T-helper 1 cell (primary cell): Measurements from ENCODE around the gene INTS11.

Source experiments
- DNase-seq, 5 donors: peaks; one replicate each; pipeline ENCODE4 v3.0.0-alpha.2; 2012 to 2020

INTS11 gene

DNA sequence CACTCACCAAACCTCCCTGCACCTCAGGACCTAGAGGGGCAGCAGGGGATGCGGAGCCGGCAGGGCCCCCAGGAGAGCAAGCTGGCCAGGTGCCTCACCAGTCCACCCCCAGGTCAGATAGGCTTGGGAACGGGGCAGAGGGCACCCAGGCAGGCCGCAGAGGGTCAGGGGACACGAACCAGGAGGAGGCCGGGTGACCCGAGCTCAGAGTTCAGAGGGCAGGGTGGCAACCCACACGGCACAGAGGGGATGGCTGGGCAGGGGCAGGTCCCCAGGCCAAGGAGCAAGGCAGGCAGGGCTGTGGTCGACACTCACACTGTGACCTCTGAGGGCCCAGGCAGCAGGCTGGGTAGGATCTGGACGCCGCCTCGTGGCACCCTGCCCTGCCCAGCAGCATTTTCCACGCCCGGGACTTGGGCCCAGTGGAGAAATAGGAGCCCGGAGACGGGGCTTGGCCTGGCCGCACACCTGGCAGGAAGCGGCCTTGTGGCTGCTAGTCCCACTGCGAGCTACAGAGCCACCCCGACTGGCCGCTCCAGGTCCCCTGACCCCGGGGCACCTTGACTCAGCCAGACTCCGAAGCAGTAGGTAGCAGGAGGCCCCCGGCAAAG, 19.5 kb upstream of the INTS11 start:
- no peak for DNase-seq

DNA sequence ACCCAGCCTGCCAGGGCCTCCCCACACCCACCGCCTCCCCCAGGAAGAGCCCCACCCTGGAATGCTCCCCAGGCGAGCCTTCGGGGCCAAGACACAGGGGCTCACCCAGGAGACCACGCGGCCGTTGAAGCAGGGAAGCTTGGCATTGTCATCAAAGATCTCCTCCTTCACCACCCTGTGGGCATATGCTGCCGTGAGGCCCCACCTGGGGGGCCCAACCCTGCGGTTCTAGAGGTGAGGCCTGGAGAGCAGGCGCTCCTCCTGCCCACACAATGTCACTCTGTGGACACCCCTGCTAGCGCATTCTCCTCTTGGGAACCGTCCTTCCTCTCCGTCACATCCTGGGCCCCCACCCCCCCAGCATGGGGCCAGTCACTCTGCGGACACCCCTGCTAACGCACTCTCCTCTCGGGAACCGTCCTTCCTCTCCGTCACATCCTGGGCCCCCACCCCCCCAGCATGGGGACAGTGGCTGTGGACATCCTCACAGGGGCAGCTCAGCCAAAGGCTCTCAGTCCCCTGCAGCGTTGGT, 18.2 kb upstream of the INTS11 start:
- DNase-seq: no peak

DNA sequence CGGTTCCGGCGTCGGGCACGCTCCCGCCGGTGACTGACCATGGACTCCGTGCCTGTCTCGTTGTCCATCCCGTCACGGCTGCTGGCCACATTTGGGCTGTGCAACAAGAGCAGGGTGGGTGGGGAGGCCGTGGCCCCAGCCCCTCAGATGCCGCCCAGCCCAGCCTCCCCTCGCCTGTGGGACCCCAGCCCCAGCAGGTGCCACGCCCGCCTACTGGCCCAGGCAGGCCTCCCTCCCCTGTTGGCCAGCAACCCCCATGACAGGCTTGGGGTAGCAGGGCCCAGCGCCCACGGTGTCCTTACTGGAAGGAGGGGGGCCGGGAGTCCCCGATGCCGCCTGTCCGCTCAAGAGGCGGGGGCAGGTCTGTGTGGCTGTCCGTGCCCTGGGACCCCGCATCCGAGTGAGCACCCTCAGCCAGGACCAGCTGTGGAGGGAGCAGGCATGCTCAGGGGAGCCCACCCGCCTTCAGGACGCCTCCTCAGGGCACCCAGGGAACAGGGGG, 17.7 kb upstream of the INTS11 start:
- DNase-seq: no peak

DNA sequence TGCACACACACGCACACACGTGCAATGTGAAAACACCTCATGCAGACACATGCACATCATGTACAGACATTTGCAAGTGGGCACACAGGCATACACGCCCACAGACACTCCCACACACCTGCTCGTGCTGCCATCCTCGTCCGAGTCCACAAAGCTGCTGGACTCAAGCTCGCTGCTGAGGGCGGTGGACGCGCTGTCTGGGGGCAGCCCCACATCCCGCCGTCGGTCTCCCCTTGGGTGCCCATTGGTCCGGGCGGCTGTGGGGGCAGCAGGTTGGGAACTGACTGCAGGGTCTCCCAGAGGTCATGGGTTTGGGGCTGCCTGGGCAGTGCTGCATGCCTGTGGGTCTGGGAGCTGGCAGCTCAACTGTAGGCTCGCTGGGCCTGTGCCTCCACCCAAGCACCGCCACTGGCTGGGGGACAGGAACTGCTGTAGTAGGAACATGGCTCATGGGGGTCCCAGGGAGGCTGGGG, 17.1 kb upstream of the INTS11 start:
- DNase-seq: no peak

DNA sequence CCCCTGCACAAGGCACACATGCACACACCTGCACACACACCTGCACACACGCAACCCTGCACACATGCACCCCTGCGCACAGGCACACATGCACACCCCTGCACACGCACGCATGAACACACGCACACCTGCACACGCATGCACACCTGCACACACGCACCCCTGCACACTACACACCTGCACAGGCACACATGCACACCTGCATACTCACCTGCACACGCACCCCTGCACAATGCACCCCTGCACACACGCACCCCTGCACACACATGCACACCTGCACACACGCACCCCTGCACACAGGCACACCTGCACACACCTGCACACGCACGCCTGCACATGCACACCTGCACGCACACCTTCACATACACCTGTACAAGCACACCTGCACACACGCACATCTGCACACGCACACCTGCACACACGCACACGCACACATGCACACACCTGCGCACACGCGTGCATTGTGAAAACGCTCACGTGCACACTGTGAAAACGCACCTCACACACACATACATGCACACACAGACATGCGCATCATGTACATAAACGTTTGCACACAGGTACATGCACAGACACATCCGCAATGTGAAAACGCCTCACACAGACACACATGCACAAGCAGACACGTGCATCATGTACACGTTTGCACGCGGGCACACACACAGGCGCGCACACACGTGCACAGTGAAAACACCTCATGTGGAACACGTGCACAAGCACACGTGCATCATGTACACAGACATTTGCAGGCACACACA, 16.5 kb upstream of the INTS11 start:
- no peak for DNase-seq

DNA sequence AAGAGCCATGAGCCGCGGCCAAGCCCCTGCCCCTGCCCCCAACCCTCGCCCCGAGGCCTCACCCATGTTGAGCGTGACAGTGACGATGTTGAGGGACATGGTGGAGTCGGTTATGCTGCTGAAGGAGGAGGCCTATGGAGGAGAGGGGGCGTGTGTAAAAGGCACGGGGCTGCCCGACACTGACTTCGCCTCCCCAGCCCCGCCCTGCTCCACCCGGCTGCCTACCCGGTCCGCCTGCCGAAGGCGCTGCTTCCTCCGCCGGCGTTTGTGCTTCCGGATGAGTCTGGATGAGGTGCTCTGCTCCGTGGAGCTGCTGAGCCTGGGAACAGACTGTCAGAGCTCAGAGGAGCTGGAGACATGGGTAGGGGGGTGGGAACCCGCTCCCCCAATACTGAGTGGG, 15.7 kb upstream of the INTS11 start:
- DNase-seq: no peak

DNA sequence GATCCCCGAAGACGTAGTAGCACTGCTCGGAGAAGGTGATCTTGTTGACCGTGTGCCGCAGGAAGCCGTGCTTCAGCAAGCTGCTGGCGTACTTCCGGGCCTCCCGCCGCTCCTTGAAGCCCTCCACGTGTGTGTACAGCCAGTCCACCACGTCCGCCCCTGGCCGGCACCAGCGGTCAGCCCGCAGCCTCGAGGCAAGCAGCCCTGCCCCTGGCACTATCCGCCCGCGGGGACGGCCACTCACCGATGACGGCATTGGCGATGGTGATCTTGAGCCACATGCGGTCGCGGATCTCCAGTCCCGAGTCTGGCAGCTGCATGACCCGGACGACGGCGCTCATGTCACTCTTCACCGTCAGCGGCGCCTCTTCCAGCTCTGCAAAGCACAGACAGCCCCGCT, 13.8 kb upstream of the INTS11 start:
- DNase-seq: no peak

DNA sequence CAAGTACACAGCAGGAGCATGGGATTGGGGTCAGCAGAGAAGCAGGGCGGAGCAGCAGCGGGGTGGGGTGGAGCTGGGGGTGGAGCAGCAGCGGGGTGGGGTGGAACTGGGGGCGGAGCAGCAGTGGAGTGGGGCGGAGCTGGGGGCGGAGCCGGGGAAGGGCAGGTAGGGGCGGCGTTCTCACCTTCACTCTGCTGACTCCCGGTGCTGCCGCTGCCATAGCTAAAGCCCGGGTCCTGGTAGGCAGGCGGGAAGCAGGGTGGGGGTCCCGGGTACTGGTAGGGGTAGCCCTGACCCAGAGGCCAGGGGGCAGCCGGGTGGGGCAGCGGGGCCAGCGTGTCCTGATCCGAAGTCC, 13.3 kb upstream of the INTS11 start:
- no peak for DNase-seq

DNA sequence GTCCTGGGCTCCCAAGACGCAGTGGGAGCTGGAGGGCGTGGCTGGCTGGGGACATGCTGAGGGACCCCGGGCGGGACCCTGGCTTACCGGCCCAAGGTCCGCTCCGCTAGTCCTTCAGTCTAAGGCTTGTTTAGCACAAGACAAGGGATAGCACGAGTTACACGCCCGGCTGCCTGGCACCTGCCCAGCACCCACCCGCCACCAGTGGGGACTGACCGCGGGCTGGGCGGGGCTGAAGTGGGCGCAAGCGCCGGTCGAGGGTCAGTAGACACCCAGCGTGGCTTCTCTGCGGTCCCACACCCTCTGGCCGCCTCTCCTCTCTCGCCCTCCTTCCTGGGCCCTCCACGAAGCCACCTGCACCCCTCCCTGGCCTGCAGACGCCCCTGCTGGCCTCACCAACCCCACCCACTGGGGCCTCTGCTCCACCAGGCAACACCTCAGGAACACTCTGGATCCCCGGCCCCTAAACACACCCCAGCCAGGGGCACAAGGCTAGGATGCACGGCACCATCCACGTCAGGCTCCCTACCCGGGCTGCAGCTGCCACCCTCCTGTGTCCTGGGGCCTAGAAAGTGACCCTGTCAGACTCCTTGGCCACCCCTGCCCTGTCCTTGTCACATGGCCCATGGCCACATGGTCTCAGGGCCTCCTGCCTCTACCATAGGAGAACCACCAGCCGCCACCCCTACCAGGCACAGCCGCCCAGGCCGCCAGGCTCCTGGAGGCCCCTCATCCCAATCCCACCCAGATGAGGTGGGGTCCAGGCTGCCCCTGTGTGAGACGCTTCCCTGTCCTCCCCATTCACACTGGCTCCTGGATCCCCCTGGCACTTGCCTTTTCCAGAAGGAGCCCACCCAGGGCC, 12.7 kb upstream of the INTS11 start:
- no peak for DNase-seq

DNA sequence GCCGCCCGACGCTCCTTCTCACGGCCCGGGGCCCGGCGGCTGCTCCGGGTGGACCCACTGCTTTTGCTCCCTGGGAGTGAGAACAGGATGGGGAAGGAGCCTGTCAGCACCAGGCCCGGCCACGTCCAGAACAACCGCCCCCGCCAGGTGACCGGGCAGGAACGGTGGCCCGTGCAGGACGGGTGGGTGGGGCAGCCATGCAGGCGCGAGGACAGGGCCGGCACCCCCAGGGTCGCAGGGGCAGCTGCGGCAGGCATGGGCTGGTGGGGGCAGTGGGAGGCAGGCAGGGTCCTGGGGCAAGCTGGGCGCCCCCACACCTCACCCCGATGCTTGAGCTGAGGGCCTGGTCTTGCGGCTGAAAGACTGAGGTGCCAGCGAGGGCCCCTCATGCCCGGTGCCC, 12.0 kb upstream of the INTS11 start:
- no peak for DNase-seq

DNA sequence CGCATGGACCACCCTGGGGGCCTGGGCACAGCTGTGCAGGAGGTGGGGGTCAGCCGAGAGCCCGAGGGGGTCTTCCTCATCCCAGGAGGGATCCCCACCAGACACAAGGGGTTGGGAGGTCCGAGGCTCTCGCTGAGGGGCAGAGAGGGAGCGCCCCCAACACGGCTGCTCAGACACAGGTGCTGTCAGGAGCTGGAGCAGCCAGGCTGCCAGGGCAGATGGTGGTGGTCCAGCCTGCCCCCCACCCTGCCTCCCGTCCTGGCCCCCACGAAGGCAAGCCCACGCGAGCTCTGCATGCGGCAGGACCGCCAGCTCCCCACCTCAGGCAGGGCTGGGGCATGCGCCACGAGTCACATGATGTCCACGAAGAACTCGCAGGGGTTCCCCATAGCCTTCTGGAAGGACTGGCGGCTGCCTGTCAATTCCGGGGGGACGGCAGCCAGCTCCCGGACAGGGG, 11.4 kb upstream of the INTS11 start:
- no peak for DNase-seq

DNA sequence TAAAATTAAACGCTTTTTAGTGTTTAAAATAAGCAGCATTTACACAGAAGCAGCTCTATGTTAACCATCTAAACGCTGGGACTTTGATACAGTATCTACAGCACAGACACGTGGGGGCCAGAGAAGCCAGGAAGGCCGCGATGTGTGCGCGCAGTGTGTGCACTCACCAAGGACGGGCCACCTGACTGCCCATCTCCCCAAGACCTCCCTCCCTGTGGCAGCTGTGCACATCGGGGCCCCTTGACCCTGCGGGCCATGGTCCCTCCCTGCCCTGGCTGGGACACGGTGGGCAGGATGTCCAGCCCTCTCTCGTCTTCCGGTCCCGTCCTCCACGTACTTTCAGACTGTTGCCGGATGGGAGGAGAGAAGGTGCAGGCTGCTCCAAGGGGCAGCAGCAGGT, 10.8 kb upstream of the INTS11 start:
- DNase-seq: no peak

DNA sequence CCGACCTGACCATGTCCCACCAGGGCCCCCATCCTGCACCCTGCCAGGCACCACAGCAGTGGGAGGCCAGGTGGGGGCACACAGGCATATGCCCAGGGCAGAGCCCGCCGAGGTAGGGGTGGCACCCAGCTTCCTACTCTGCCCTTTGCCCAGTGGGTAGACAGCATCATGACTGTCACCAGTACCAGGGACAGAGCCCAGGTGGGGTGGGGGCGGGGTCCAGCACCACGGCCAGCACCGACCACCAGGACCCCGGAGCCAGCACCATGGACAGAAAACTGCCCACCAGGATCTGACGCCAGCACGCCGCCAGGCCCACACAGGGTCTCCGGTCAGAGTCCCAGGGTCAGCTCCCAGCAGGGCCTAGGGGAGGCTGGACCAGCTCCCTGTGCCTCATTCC, 10.4 kb upstream of the INTS11 start:
- DNase-seq: no peak

DNA sequence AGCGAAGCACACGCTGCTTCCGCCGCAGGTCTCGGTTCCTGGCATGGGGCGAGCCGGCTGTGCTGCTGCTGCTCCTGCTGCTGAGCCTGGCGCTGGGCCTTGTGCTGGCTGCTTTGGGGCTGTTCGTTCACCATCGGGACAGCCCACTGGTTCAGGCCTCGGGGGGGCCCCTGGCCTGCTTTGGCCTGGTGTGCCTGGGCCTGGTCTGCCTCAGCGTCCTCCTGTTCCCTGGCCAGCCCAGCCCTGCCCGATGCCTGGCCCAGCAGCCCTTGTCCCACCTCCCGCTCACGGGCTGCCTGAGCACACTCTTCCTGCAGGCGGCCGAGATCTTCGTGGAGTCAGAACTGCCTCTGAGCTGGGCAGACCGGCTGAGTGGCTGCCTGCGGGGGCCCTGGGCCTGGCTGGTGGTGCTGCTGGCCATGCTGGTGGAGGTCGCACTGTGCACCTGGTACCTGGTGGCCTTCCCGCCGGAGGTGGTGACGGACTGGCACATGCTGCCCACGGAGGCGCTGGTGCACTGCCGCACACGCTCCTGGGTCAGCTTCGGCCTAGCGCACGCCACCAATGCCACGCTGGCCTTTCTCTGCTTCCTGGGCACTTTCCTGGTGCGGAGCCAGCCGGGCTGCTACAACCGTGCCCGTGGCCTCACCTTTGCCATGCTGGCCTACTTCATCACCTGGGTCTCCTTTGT, 9.2 kb upstream of the INTS11 start:
- DNase-seq: no peak

DNA sequence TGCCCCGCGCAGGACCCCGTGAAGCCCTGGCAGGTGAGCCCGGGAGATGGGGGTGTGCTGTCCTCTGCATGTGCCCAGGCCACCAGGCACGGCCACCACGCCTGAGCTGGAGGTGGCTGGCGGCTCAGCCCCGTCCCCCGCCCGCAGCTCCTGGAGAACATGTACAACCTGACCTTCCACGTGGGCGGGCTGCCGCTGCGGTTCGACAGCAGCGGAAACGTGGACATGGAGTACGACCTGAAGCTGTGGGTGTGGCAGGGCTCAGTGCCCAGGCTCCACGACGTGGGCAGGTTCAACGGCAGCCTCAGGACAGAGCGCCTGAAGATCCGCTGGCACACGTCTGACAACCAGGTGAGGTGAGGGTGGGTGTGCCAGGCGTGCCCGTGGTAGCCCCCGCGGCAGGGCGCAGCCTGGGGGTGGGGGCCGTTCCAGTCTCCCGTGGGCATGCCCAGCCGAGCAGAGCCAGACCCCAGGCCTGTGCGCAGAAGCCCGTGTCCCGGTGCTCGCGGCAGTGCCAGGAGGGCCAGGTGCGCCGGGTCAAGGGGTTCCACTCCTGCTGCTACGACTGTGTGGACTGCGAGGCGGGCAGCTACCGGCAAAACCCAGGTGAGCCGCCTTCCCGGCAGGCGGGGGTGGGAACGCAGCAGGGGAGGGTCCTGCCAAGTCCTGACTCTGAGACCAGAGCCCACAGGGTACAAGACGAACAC, 8.5 kb upstream of the INTS11 start:
- no peak for DNase-seq

DNA sequence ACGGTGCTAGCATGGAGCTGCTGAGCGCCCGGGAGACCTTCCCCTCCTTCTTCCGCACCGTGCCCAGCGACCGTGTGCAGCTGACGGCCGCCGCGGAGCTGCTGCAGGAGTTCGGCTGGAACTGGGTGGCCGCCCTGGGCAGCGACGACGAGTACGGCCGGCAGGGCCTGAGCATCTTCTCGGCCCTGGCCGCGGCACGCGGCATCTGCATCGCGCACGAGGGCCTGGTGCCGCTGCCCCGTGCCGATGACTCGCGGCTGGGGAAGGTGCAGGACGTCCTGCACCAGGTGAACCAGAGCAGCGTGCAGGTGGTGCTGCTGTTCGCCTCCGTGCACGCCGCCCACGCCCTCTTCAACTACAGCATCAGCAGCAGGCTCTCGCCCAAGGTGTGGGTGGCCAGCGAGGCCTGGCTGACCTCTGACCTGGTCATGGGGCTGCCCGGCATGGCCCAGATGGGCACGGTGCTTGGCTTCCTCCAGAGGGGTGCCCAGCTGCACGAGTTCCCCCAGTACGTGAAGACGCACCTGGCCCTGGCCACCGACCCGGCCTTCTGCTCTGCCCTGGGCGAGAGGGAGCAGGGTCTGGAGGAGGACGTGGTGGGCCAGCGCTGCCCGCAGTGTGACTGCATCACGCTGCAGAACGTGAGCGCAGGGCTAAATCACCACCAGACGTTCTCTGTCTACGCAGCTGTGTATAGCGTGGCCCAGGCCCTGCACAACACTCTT, 7.7 kb upstream of the INTS11 start:
- no peak for DNase-seq

DNA sequence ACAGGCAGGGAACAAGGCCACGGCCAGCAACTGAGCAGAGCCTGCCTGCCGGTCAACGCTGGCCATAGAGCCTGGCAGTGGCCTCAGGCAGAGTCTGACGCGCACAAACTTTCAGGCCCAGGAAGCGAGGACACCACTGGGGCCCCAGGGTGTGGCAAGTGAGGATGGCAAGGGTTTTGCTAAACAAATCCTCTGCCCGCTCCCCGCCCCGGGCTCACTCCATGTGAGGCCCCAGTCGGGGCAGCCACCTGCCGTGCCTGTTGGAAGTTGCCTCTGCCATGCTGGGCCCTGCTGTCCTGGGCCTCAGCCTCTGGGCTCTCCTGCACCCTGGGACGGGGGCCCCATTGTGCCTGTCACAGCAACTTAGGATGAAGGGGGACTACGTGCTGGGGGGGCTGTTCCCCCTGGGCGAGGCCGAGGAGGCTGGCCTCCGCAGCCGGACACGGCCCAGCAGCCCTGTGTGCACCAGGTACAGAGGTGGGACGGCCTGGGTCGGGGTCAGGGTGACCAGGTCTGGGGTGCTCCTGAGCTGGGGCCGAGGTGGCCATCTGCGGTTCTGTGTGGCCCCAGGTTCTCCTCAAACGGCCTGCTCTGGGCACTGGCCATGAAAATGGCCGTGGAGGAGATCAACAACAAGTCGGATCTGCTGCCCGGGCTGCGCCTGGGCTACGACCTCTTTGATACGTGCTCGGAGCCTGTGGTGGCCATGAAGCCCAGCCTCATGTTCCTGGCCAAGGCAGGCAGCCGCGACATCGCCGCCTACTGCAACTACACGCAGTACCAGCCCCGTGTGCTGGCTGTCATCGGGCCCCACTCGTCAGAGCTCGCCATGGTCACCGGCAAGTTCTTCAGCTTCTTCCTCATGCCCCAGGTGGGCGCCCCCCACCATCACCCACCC, 6.9 kb upstream of the INTS11 start, which contains the start of gene TAS1R3:
TSS of gene TAS1R3 (plus strand) at position 213 of the 898 bp plus-strand sequence. CDS start at position 279, 66 bp downstream.
- no peak for DNase-seq

DNA sequence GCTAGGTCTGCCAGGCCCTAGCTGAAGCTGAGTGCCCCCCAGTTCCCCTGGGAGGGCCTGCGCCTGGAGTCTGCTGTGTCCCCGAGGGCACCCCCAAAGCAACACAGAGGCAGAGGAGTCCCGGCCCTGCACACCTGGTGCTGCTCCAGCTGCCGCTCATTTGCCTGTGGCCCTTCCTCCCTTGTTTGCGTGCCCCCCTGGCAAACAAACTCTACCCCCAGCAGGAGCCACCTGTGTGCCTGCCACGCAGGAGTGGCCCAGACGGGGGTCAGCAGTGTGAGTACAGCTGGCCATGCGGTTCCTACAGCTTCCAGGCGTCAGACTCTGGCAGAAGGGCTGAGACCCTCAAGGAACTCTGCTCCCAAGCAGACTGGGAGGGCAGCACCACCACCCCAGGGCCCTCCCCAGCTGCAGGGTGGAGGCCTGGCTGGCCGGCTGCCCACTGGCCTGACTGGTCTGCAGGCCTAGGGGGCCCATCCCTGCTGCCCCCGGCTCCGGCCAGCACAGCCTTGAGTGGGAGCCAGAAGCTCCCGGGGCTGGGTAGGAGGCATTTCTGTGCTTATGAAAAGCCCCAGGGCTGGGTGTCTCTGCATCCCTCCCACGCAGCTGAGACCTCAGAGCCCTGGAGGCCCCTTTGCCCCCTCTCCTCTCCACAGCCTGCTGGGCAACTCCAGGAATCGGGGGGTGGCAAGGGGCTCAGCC, 6.1 kb upstream of the INTS11 start:
- DNase-seq: no peak
